Ishikawa (cell line): ENCODE measurements around the gene IQSEC3.

ENCODE experiments used
- CEBPB ChIP-seq: IDR thresholded peaks from 2 replicates; pipeline ENCODE4 v1.6.1; 2012
- CREB1 ChIP-seq: IDR thresholded peaks from 2 replicates; pipeline ENCODE4 v1.6.1; 2012; ENCODE audit warnings: low read depth
- EP300 ChIP-seq: IDR thresholded peaks from 2 replicates; pipeline ENCODE4 v1.6.1; 2012; ENCODE audit warnings: borderline replicate concordance
- FOXM1 ChIP-seq: IDR thresholded peaks from 2 replicates; pipeline ENCODE4 v1.6.1; 2012; ENCODE audit warnings: low read depth, borderline replicate concordance
- MAX ChIP-seq: IDR thresholded peaks from 2 replicates; pipeline ENCODE4 v1.6.1; 2012
- NFIC ChIP-seq: IDR thresholded peaks from 2 replicates; pipeline ENCODE4 v1.6.1; 2012
- RAD21 ChIP-seq: IDR thresholded peaks from 2 replicates; pipeline ENCODE4 v1.6.1; 2012; ENCODE audit warnings: low read depth
- TAF1 ChIP-seq: IDR thresholded peaks from 2 replicates; pipeline ENCODE4 v1.6.1; 2012; ENCODE audit warnings: low read depth, mild to moderate bottlenecking
- TCF12 ChIP-seq: IDR thresholded peaks from 2 replicates; pipeline ENCODE4 v1.6.1; 2012; ENCODE audit warnings: low read depth
- TEAD4 ChIP-seq: IDR thresholded peaks from 2 replicates; pipeline ENCODE4 v1.6.1; 2012
- YY1 ChIP-seq: IDR thresholded peaks from 2 replicates; pipeline ENCODE4 v1.6.1; 2012; ENCODE audit warnings: low read depth
- ZBTB7A ChIP-seq: IDR thresholded peaks from 2 replicates; pipeline ENCODE4 v1.6.1; 2012; ENCODE audit warnings: low read depth
- TF ChIP-seq, protein P1 (sequence below): IDR thresholded peaks from 2 replicates; pipeline ENCODE4 v1.6.1; 2012
- TF ChIP-seq, protein P2 (sequence below): IDR thresholded peaks from 2 replicates; pipeline ENCODE4 v1.6.1; 2012; ENCODE audit warnings: low read depth, mild to moderate bottlenecking

IQSEC3 gene

DNA sequence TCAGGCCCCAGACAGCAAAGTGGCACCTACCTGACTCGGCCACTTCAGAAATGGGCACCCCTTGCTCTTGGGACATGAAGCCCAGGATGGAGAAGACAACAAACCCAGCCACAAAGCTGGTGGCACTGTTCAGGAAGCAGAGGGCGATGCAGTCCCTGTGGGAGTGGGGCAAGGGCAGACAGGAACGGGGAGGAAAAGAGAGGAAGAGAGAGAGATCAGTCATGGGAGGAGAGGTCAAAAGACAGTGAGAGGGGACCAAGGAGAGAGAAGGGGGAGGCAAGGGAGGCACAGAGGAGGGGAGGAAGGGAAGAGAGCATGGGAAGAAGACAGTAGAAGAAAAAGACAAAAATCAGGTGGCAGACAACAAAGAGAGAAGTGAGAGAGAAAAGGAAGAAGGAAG is 130.8 kb downstream of the IQSEC3 start:
- no peak for TF ChIP-seq TCF12
- no peak for TF ChIP-seq TAF1
- TF ChIP-seq CREB1 = no peak
- no peak for TF ChIP-seq TEAD4
- TF ChIP-seq ZBTB7A = no peak
- TF ChIP-seq, protein P1, sequence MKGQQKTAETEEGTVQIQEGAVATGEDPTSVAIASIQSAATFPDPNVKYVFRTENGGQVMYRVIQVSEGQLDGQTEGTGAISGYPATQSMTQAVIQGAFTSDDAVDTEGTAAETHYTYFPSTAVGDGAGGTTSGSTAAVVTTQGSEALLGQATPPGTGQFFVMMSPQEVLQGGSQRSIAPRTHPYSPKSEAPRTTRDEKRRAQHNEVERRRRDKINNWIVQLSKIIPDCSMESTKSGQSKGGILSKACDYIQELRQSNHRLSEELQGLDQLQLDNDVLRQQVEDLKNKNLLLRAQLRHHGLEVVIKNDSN = no peak
- TF ChIP-seq CEBPB = no peak
- TF ChIP-seq MAX = no peak
- no peak for TF ChIP-seq RAD21
- TF ChIP-seq, protein P2, sequence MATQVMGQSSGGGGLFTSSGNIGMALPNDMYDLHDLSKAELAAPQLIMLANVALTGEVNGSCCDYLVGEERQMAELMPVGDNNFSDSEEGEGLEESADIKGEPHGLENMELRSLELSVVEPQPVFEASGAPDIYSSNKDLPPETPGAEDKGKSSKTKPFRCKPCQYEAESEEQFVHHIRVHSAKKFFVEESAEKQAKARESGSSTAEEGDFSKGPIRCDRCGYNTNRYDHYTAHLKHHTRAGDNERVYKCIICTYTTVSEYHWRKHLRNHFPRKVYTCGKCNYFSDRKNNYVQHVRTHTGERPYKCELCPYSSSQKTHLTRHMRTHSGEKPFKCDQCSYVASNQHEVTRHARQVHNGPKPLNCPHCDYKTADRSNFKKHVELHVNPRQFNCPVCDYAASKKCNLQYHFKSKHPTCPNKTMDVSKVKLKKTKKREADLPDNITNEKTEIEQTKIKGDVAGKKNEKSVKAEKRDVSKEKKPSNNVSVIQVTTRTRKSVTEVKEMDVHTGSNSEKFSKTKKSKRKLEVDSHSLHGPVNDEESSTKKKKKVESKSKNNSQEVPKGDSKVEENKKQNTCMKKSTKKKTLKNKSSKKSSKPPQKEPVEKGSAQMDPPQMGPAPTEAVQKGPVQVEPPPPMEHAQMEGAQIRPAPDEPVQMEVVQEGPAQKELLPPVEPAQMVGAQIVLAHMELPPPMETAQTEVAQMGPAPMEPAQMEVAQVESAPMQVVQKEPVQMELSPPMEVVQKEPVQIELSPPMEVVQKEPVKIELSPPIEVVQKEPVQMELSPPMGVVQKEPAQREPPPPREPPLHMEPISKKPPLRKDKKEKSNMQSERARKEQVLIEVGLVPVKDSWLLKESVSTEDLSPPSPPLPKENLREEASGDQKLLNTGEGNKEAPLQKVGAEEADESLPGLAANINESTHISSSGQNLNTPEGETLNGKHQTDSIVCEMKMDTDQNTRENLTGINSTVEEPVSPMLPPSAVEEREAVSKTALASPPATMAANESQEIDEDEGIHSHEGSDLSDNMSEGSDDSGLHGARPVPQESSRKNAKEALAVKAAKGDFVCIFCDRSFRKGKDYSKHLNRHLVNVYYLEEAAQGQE = no peak
- no peak for TF ChIP-seq YY1
- no peak for TF ChIP-seq NFIC
- no peak for TF ChIP-seq EP300

GRCh38 chr12:197911-198695 is 131.5 kb downstream of the IQSEC3 start:
- TF ChIP-seq FOXM1 (no peak), NFIC (no peak), MAX (no peak), TAF1 (no peak), TEAD4 (no peak), EP300 (no peak), RAD21 (no peak), CREB1 (no peak)
- TF ChIP-seq, protein P2 = no peak

- TF ChIP-seq TEAD4 (no peak), RAD21 (no peak), YY1 (no peak), NFIC (no peak), CREB1 (no peak), MAX (no peak), EP300 (no peak), FOXM1 (no peak), TAF1 (no peak)
- TF ChIP-seq, protein P2 = no peak
These were observed 132.1 kb downstream of the IQSEC3 start for GRCh38 chr12:198705-199104.

- TF ChIP-seq, protein P2 = 0 out of 2 replicates have a peak, but pooled peaks have one; percentile 13
- no peak for TF ChIP-seq RAD21
These were observed 134.8 kb downstream of the IQSEC3 start for GRCh38 chr12:201361-201760.
